HCT116 (cell line): ENCODE measurements around the gene CALM1. TPM values are rescaled to one million over a fixed set of nuclear protein-coding genes. Genes with fewer than 3 reads are reported as not detected.

ENCODE experiments used
- ATAC-seq: fragments of 200-7000 bp; cut with Tn5 transposase; 2 replicates; pipeline ENCODE4 v1.9.1; 2020; ENCODE audit warnings: mild to moderate bottlenecking, moderate library complexity
- BruUV-seq: library from RNA; stranded (reverse); fragments of 400-500 nt; replicated peaks from 2 replicates; lab custom pipeline; 2021; lab: Mats Ljungman, UMichigan
- CTCF ChIA-PET: fragments of 300-600 bp; sonication (Branson Sonifier 250); formaldehyde crosslinking; loops from one replicate; lab custom pipeline; 2021; ENCODE audit warnings: antibody characterized with exemption; lab: Charles Lee
- POLR2A ChIA-PET: fragments of 300-600, 350-600 bp; sonication (Branson Sonifier 250); formaldehyde crosslinking; loops from one replicate; lab custom pipeline; 2021; ENCODE audit warnings: antibody characterized with exemption; lab: Charles Lee
- RAD21 ChIA-PET, 2 experiments: fragments of 300-600 bp; sonication (Branson Sonifier 250); formaldehyde crosslinking; loops; one replicate each; lab custom pipeline; 2023; ENCODE audit warnings: low total read pairs in 2 of 2; ENCODE audit not compliant: uncharacterized antibody in 2 of 2, unreplicated experiment in 2 of 2, low non-redundant PET in 1 of 2; lab: Charles Lee
- DNase-seq: peaks from one replicate; pipeline ENCODE4 v3.0.0-alpha.2; 2010; ENCODE audit warnings: low read depth, low spot score
- H2AFZ ChIP-seq: fragments of 200-600 bp; shearing (Covaris generic), sonication (generic); 2 replicates; pipeline ENCODE4 v1.6.1; 2017; ENCODE audit warnings: low read depth, mixed run types, mixed read lengths, antibody characterized with exemption, low read length; ENCODE audit not compliant: poor library complexity, severe bottlenecking
- H3K27ac ChIP-seq: 2 replicates; pipeline ENCODE4 v1.5.1; 2012; ENCODE audit warnings: low read depth, low read length
- H3K27me3 ChIP-seq: fragments of 200-600 bp; sonication (generic); 2 replicates; pipeline ENCODE4 v1.6.1; 2016; ENCODE audit warnings: mixed run types, low read length, mixed read lengths; ENCODE audit not compliant: insufficient read depth
- H3K36me3 ChIP-seq, 2 experiments: fragments of 200-500 bp in 1 of 2; fragments of 200-600 bp in 1 of 2; sonication (Bioruptor generic) in 1 of 2; sonication (generic) in 1 of 2; 2 replicates each; pipeline versions ENCODE4 v1.5.1 to v1.6.1; 2014 to 2016; ENCODE audit warnings: low read length in 2 of 2, inconsistent platforms in 1 of 2, mixed read lengths in 1 of 2, mixed run types in 1 of 2; ENCODE audit not compliant: insufficient read depth in 2 of 2, control insufficient read depth in 1 of 2
- H3K4me1 ChIP-seq, 2 experiments: fragments of 200-600 bp in 1 of 2; sonication (generic) in 1 of 2; 2 replicates each; pipeline versions ENCODE4 v1.5.1 to v1.6.1; 2012 to 2017; ENCODE audit warnings: low read length in 2 of 2, inconsistent platforms in 1 of 2, mild to moderate bottlenecking in 1 of 2, mixed read lengths in 1 of 2, mixed run types in 1 of 2, moderate library complexity in 1 of 2; ENCODE audit not compliant: insufficient read depth in 2 of 2, control insufficient read depth in 1 of 2
- H3K4me2 ChIP-seq: fragments of 200-600 bp; sonication (generic); 2 replicates; pipeline ENCODE4 v1.6.1; 2017; ENCODE audit warnings: mixed run types, low read length, mixed read lengths
- H3K4me3 ChIP-seq, 2 experiments: fragments of 200-600 bp in 1 of 2; sonication (generic) in 1 of 2; replicated peaks in 1 of 2; 2 replicates each; pipeline ENCODE4 v1.5.1; 2011 to 2016; ENCODE audit warnings: low read length in 2 of 2, control low read depth in 1 of 2, low read depth in 1 of 2, mild to moderate bottlenecking in 1 of 2, mixed read lengths in 1 of 2, mixed run types in 1 of 2
- H3K79me2 ChIP-seq: fragments of 200-600 bp; sonication (generic); 2 replicates; pipeline ENCODE4 v1.6.1; 2017; ENCODE audit warnings: mild to moderate bottlenecking, mixed run types, low read length, moderate library complexity, mixed read lengths; ENCODE audit not compliant: insufficient read depth
- H3K9ac ChIP-seq: fragments of 200-600 bp; sonication (generic); 2 replicates; pipeline ENCODE4 v1.6.1; 2016; ENCODE audit warnings: low read length, mixed read lengths
- H3K9me2 ChIP-seq: fragments of 200-600 bp; sonication (generic), shearing (Covaris generic); 2 replicates; pipeline ENCODE4 v1.6.1; 2017; ENCODE audit warnings: mixed run types, mild to moderate bottlenecking, moderate library complexity; ENCODE audit not compliant: insufficient read depth
- H3K9me3 ChIP-seq, 2 experiments: fragments of 200-500 bp in 1 of 2; fragments of 200-600 bp in 1 of 2; sonication (Bioruptor generic) in 1 of 2; sonication (generic) in 1 of 2; 2 replicates each; pipeline ENCODE4 v1.6.1; 2014 to 2017; ENCODE audit warnings: low read length in 2 of 2, mixed read lengths in 2 of 2, inconsistent platforms in 1 of 2, low read depth in 1 of 2, mild to moderate bottlenecking in 1 of 2, mixed run types in 1 of 2, moderate library complexity in 1 of 2; ENCODE audit not compliant: control insufficient read depth in 1 of 2, insufficient read depth in 1 of 2
- H4K20me1 ChIP-seq: fragments of 200-600 bp; sonication (generic), shearing (Covaris generic); 2 replicates; pipeline ENCODE4 v1.6.1; 2017; ENCODE audit warnings: mixed run types, mild to moderate bottlenecking, moderate library complexity; ENCODE audit not compliant: insufficient read depth
- ATF3 ChIP-seq: IDR thresholded peaks from 2 replicates; pipeline ENCODE4 v1.6.1; 2012
- EZH2 ChIP-seq: fragments of 200-600 bp; sonication (generic); IDR thresholded peaks from 2 replicates; pipeline ENCODE4 v1.6.1; 2017; ENCODE audit warnings: antibody characterized with exemption, mixed run types
- EZH2phosphoT487 ChIP-seq: fragments of 200-600 bp; IDR thresholded peaks from 2 replicates; pipeline ENCODE4 v1.6.1; 2018; ENCODE audit warnings: antibody characterized with exemption, borderline replicate concordance
- FOSL1 ChIP-seq: IDR thresholded peaks from 2 replicates; pipeline ENCODE4 v1.6.1; 2012; ENCODE audit warnings: low read depth
- JUND ChIP-seq: IDR thresholded peaks from 2 replicates; pipeline ENCODE4 v1.6.1; 2012
- POLR2A ChIP-seq: IDR thresholded peaks from 2 replicates; pipeline ENCODE4 v1.7.0; 2011; ENCODE audit warnings: borderline replicate concordance; ENCODE audit not compliant: insufficient read depth, insufficient read length; ENCODE audit errors: extremely low read depth
- POLR2AphosphoS5 ChIP-seq: IDR thresholded peaks from 2 replicates; pipeline ENCODE4 v1.6.1; 2011; ENCODE audit warnings: mild to moderate bottlenecking, low read depth, low read length, moderate library complexity
- RAD21 ChIP-seq: IDR thresholded peaks from 2 replicates; pipeline ENCODE4 v1.6.1; 2012; ENCODE audit warnings: low read depth, mild to moderate bottlenecking
- SIN3A ChIP-seq: IDR thresholded peaks from 2 replicates; pipeline ENCODE4 v1.6.1; 2012; ENCODE audit warnings: low read depth
- SP1 ChIP-seq: IDR thresholded peaks from 2 replicates; pipeline ENCODE4 v1.6.1; 2012; ENCODE audit warnings: low read depth
- TCF7L2 ChIP-seq: IDR thresholded peaks from 2 replicates; pipeline ENCODE4 v1.7.0; 2011; ENCODE audit warnings: borderline replicate concordance, inconsistent platforms; ENCODE audit not compliant: insufficient read depth, insufficient read length; ENCODE audit errors: extremely low read depth
- YY1 ChIP-seq: IDR thresholded peaks from 2 replicates; pipeline ENCODE4 v1.6.1; 2011; ENCODE audit warnings: low read length, low read depth, moderate library complexity, mild to moderate bottlenecking; ENCODE audit not compliant: insufficient replicate concordance; ENCODE audit errors: extremely low read depth
- ZBTB33 ChIP-seq: IDR thresholded peaks from 2 replicates; pipeline ENCODE4 v1.6.1; 2011; ENCODE audit warnings: mild to moderate bottlenecking, low read length, moderate library complexity; ENCODE audit not compliant: insufficient replicate concordance; ENCODE audit errors: extremely low read depth
- ZFX ChIP-seq: fragments of 450-650 bp; IDR thresholded peaks from 2 replicates; pipeline ENCODE4 v1.6.1; 2017
- ZNF274 ChIP-seq: fragments of 200-500 bp; sonication (Bioruptor generic); IDR thresholded peaks from 2 replicates; pipeline ENCODE4 v1.6.1; 2014; ENCODE audit warnings: mild to moderate bottlenecking, low read depth, low read length, inconsistent platforms
- intact Hi-C: fragments of 100-400 bp; cut with micrococcal nuclease; formaldehyde crosslinking; loops from 2 replicates; pipeline ENCODE4 v1.10.0; 2022
- total RNA-seq: library from RNA; stranded (reverse); gene quantifications from one replicate; pipeline ENCODE4 v1.2.1, GENCODE V29; 2021; ENCODE audit not compliant: unreplicated experiment
- TF ChIP-seq, protein P1 (sequence below): IDR thresholded peaks from 2 replicates; pipeline ENCODE4 v1.6.1; 2012
- TF ChIP-seq, protein P2 (sequence below), 3 experiments: fragments of 200-600 bp in 1 of 3; sonication (generic) in 1 of 3; IDR thresholded peaks in 2 of 3; conservative IDR thresholded peaks in 1 of 3; 2 replicates each; pipeline ENCODE4 v1.5.1; 2012 to 2017; ENCODE audit warnings: low read depth in 2 of 3, low read length in 2 of 3, antibody characterized with exemption in 1 of 3, borderline replicate concordance in 1 of 3, control low read depth in 1 of 3, mild to moderate bottlenecking in 1 of 3, mixed read lengths in 1 of 3, mixed run types in 1 of 3, moderate library complexity in 1 of 3; ENCODE audit not compliant: insufficient read depth in 1 of 3

Gene CALM1
- total RNA-seq, 1 experiment from 2014 or later = 261 TPM

DNA sequence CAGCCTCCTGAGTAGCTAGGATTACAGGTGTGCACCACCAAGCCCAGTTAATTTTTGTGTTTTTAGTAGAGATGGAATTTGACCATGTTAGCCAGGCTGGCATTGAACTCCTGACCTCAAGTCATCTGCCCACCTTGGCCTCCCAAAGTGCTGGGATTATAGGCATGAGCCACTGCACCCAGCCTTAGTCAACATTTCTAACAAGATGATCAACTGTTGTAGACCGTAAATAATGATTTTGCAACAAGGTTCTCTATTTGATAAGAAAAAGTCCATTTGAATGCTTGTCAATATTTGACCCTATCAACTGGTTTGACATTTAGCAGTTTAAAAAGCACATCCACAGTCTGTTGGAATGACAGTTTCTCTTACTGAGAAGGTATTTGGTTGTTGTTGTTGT lies 39.9 kb upstream of the CALM1 start:
- intact Hi-C loops = no loop called here
- Histone ChIP-seq H2AFZ (no peak overlapping the region), H3K9me2 (no peaks in the 10 kb centered on the region), H4K20me1 (no peaks in the 10 kb centered on the region), H3K9me3 (no peaks in the 10 kb centered on the region), H3K4me1 (peaks cover 7 to 10% of the 10 kb centered on the region in 2 experiments), H3K79me2 (no peaks in the 10 kb centered on the region), H3K27me3 (no peaks in the 10 kb centered on the region), H3K9ac (no peak overlapping the region), H3K36me3 (no peaks in the 10 kb centered on the region), H3K4me2 (no peak overlapping the region), H3K4me3 (no peak overlapping the region), H3K27ac (no peak overlapping the region)
- CTCF ChIA-PET = no interaction called here
- BruUV-seq = no TSS peak
- TF ChIP-seq EZH2 (no peak), SIN3A (no peak), SP1 (no peak), FOSL1 (no peak), RAD21 (no peak), ZNF274 (no peak), EZH2phosphoT487 (no peak), ZFX (no peak), POLR2A (no peak), TCF7L2 (no peak)
- TF ChIP-seq, protein P1, sequence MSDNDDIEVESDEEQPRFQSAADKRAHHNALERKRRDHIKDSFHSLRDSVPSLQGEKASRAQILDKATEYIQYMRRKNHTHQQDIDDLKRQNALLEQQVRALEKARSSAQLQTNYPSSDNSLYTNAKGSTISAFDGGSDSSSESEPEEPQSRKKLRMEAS = no peak
- RAD21 ChIA-PET = no interaction called here
- DNase-seq (no peak), ATAC-seq (no peak)
- POLR2A ChIA-PET = no interaction called here

DNA sequence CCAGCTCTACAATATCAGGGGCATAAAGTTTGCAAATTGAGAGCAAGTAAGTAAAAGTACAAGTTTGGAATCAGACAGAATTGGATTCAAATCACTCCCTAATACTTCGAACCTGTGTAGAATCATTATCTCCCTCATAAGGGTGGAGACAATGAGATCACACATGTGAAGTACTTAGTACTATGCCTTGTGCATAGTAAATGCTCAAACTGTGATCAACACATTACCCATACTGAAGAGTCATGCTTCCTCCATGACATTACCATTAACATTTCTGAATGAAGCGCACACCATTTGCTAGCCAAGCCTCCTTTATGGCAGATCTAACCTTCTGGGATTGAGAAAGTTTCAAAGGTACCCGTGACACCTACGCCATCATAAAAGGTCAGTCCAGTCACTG lies 38.5 kb upstream of the CALM1 start:
- Histone ChIP-seq H3K9me2 (no peaks in the 10 kb centered on the region), H4K20me1 (no peaks in the 10 kb centered on the region), H3K79me2 (no peaks in the 10 kb centered on the region), H3K9me3 (no peaks in the 10 kb centered on the region), H3K4me1 (peaks cover 7 to 10% of the 10 kb centered on the region in 2 experiments), H3K4me3 (no peak overlapping the region), H2AFZ (no peak overlapping the region), H3K9ac (no peak overlapping the region), H3K27ac (no peak overlapping the region), H3K27me3 (no peaks in the 10 kb centered on the region), H3K4me2 (no peak overlapping the region), H3K36me3 (no peaks in the 10 kb centered on the region)
- ChIA-PET POLR2A (no interaction called here), RAD21 (no interaction called here), CTCF (no interaction called here)
- BruUV-seq = no TSS peak
- no peak for ATAC-seq
- no peak for DNase-seq
- intact Hi-C loops = no loop called here
- TF ChIP-seq EZH2phosphoT487 (no peak), EZH2 (no peak), POLR2A (no peak), JUND (no peak), ZNF274 (no peak), FOSL1 (no peak), ZBTB33 (no peak), YY1 (no peak), TCF7L2 (no peak), ATF3 (no peak), POLR2AphosphoS5 (no peak)
- TF ChIP-seq, protein P2, sequence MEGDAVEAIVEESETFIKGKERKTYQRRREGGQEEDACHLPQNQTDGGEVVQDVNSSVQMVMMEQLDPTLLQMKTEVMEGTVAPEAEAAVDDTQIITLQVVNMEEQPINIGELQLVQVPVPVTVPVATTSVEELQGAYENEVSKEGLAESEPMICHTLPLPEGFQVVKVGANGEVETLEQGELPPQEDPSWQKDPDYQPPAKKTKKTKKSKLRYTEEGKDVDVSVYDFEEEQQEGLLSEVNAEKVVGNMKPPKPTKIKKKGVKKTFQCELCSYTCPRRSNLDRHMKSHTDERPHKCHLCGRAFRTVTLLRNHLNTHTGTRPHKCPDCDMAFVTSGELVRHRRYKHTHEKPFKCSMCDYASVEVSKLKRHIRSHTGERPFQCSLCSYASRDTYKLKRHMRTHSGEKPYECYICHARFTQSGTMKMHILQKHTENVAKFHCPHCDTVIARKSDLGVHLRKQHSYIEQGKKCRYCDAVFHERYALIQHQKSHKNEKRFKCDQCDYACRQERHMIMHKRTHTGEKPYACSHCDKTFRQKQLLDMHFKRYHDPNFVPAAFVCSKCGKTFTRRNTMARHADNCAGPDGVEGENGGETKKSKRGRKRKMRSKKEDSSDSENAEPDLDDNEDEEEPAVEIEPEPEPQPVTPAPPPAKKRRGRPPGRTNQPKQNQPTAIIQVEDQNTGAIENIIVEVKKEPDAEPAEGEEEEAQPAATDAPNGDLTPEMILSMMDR (IDR thresholded peaks at IDR 0.05 in 2 of 3, conservative IDR thresholded peaks at IDR 0.05 in 1 of 3; ENCODE audit: borderline replicate concordance in 1 of 3, insufficient read depth in 1 of 3, low read depth in 2 of 3, low read length in 2 of 3) = no peak
